IgD-negative memory B cell (primary cell): ENCODE data around the gene GUK1. TPM values are rescaled to one million over a fixed set of nuclear protein-coding genes. Genes with fewer than 3 reads are reported as not detected.
"Not testable (repeated sequence)": the region's sequence is repeated elsewhere in the genome, so short reads cannot be mapped to it uniquely, and the experiment has no call there.

Experiments used
- H3K27ac Mint-ChIP-seq, 3 donors: one replicate each; pipeline ENCODE4 v1.8.0; 2020 to 2022; ENCODE audit warnings: mild to moderate bottlenecking in 3 of 3, mixed read lengths in 3 of 3, moderate library complexity in 1 of 3
- H3K27me3 Mint-ChIP-seq: one replicate; pipeline ENCODE4 v1.8.0; 2021; ENCODE audit warnings: mixed read lengths
- H3K36me3 Mint-ChIP-seq: one replicate; pipeline ENCODE4 v1.8.0; 2020; ENCODE audit warnings: mild to moderate bottlenecking, mixed read lengths
- H3K4me1 Mint-ChIP-seq, 3 donors: one replicate each; pipeline ENCODE4 v1.8.0; 2020 to 2022; ENCODE audit warnings: mixed read lengths in 3 of 3, mild to moderate bottlenecking in 1 of 3
- H3K4me3 Mint-ChIP-seq, 4 donors: one replicate each; pipeline ENCODE4 v1.8.0; 2020 to 2022; ENCODE audit warnings: mild to moderate bottlenecking in 4 of 4, mixed read lengths in 4 of 4, moderate library complexity in 3 of 4
- H3K9me3 Mint-ChIP-seq, 3 donors: one replicate each; pipeline ENCODE4 v1.8.0; 2020 to 2021; ENCODE audit warnings: mixed read lengths in 3 of 3, mild to moderate bottlenecking in 1 of 3
- polyA plus RNA-seq: library from polyadenylated mRNA; unstranded; fragments of 300-500 nt; fragmentation: Illumina TruSeq; gene quantifications from one replicate; pipeline ENCODE4 v1.2.3, GENCODE V29; 2021

Gene GUK1
- polyA plus RNA-seq, 1 donor from 2014 or later = 250 TPM

GRCh38 chr1:228165372-228166169, 25.5 kb downstream of the GUK1 start, which contains the start of gene IBA57:
Gene IBA57 (plus strand): TSS chr1:228165804. CDS start chr1:228165817, 13 bp downstream.
- Mint-ChIP-seq H3K4me3 (peak within 1 kb of the TSS; percentile 87 to 98 (median 92)), H3K9me3 (no peaks in the 10 kb centered on the region), H3K27ac (peak within 1 kb of the TSS; percentile 95 to 98 (median 97)), H3K27me3 (peaks cover 2% of the 10 kb centered on the region), H3K36me3 (peaks cover 2% of the 10 kb centered on the region), H3K4me1 (peaks cover 12 to 24% (median 17%) of the 10 kb centered on the region in 3 donors)

- peaks cover 12 to 24% (median 17%) of the 10 kb centered on the region in 3 donors for H3K4me1 Mint-ChIP-seq
- H3K27ac Mint-ChIP-seq = peak overlapping the region; percentile 95 to 98 (median 97)
Observed at GRCh38 chr1:228166170-228166936, 26.3 kb downstream of the GUK1 start.

GRCh38 chr1:228168563-228169270, 28.6 kb downstream of the GUK1 start:
- no peaks in the 10 kb centered on the region for H3K27me3 Mint-ChIP-seq
- peak overlapping the region in 1 of 3 donors; percentile 95 for H3K27ac Mint-ChIP-seq
- H3K9me3 Mint-ChIP-seq = no peaks in the 10 kb centered on the region
- H3K4me3 Mint-ChIP-seq = peak overlapping the region in 1 of 4 donors; percentile 49
- peaks cover 12 to 34% (median 17%) of the 10 kb centered on the region in 3 donors for H3K4me1 Mint-ChIP-seq
- H3K36me3 Mint-ChIP-seq = peaks cover 2% of the 10 kb centered on the region

More at GRCh38 chr1:228166170-228166936, 26.3 kb downstream of the GUK1 start:
- Mint-ChIP-seq H3K36me3 (peaks cover 2% of the 10 kb centered on the region), H3K9me3 (no peaks in the 10 kb centered on the region), H3K4me3 (peak overlapping the region; percentile 84 to 96 (median 92)), H3K27me3 (no peaks in the 10 kb centered on the region)

DNA sequence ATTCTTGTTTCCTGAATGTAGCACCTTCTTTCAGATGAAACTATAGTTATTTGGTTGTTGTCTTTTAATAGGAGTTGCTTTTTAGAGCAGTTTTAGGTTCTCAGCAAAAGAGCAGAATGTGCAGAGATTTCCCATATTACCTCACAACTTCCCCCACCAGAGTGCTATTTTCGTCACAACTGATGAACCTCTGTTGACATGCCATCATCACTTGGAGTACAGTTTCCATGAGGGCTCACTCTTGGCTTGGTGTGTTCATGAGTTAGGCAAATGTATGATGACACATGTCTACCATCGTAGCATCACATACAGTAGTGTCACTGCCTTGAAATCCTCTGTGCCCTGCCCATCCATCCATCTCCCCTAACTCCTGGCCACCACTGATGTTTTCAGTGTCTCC, 29.3 kb downstream of the GUK1 start:
- Mint-ChIP-seq H3K9me3 (no peaks in the 10 kb centered on the region), H3K27ac (peak overlapping the region in 1 of 3 donors; percentile 95), H3K4me1 (peaks cover 11 to 34% (median 17%) of the 10 kb centered on the region in 3 donors), H3K36me3 (peaks cover 2% of the 10 kb centered on the region), H3K4me3 (peak overlapping the region in 1 of 4 donors; percentile 49), H3K27me3 (no peaks in the 10 kb centered on the region)

- no peak overlapping the region for H3K27ac Mint-ChIP-seq
- H3K4me1 Mint-ChIP-seq = peaks cover 6 to 30% (median 13%) of the 10 kb centered on the region in 3 donors
- no peaks in the 10 kb centered on the region for H3K27me3 Mint-ChIP-seq
- H3K9me3 Mint-ChIP-seq = no peaks in the 10 kb centered on the region
- H3K36me3 Mint-ChIP-seq = peaks cover 2% of the 10 kb centered on the region
- peak overlapping the region in 1 of 4 donors; percentile 18 for H3K4me3 Mint-ChIP-seq
Observed at GRCh38 chr1:228170666-228171065, 30.6 kb downstream of the GUK1 start.

- no peaks in the 10 kb centered on the region for H3K9me3 Mint-ChIP-seq
- H3K27me3 Mint-ChIP-seq = no peaks in the 10 kb centered on the region
- H3K4me1 Mint-ChIP-seq = peaks cover 6 to 30% (median 13%) of the 10 kb centered on the region in 3 donors
- H3K27ac Mint-ChIP-seq = no peak overlapping the region
- H3K4me3 Mint-ChIP-seq = no peak overlapping the region
- H3K36me3 Mint-ChIP-seq = peaks cover 2% of the 10 kb centered on the region
Observed at GRCh38 chr1:228171221-228171891, 31.3 kb downstream of the GUK1 start.

DNA sequence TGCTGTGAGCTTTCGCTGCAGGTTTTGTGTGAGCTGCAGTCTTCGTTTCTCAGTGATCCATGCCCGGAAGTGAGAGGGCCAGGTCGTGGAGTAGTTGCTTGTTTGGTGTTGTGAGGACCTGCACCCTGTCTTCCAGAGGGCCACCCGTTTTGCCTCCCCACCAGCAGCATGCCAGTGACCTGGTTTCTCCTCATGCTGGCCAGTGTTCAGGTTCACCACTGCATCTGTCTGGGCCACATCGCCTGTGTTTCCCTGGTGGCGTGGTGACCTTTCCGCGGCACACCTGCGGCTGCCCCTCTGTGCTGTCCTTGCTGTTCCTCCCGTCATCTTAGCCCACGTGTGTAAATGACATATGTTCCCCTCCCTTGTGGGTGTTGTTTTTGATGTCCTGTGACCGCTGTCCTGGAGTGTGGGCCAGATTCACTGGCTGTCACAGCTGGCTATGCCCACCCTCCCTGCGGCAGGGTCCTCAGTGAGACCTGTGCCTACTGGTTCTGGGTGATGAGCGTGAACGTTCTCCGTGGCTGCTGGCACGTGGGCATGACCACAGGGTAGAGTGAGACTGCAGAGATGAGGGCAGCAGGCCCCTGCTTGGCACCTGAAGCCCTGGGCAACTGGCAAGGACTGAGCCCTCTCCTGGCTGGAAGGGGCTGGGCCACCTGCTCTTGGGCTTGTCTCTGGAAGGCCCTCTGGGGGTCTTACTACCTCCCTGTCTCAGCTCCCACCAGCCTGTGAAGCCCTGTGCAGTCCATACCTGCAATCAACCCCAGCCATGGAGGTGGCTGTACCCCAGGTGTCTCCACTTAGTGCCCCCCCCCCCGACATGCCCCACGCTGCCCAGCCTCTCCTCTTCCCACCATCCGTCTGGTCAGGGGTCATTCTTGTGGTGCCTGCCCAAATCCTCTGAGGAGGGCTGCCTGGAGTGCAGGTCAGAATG, 32.8 kb downstream of the GUK1 start:
- Mint-ChIP-seq H3K4me3 (no peak overlapping the region), H3K36me3 (peaks cover 2% of the 10 kb centered on the region), H3K27me3 (no peaks in the 10 kb centered on the region)

DNA sequence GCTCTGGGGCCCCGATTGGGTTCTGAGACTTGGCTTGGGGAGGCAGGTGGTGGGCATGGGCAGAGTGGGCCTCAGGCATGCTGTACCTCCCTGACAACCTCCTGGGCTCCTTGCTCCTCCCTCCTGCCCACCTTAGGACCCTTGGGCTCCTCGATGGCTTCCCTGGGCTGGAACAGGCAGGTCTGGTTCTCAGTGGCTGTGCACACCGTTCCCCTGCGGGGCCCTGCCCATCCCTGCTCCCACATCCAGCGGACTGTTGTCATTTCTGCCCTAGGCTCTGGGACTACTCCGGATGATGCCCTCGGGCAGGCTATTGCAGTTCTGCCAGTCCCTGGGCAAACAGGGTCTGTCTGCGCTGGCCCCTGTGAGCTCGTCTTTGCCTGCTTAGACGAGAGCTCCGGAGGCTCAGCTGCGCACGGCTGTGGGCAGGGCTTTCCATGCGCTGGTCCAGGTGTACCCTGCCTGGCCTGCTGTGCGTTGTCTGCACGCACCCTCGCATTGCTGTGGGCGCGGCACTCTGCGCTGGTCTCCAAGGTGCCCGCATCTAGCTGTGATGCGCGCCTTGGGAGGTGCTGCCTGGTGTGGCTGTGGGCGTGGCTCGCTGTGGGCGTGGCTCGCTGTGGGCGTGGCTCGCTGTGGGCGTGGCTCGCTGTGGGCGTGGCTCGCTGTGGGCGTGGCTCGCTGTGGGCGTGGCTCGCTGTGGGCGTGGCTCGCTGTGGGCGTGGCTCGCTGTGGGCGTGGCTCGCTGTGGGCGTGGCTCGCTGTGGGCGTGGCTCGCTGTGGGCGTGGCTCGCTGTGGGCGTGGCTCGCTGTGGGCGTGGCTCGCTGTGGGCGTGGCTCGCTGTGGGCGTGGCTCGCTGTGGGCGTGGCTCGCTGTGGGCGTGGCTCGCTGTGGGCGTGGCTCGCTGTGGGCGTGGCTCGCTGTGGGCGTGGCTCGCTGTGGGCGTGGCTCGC, 33.7 kb downstream of the GUK1 start:
- H3K4me1 Mint-ChIP-seq = peaks cover 0 to 15% (median 0%) of the 10 kb centered on the region in 3 donors
- not testable (repeated sequence) for H3K27ac Mint-ChIP-seq, H3K4me3 Mint-ChIP-seq, H3K27me3 Mint-ChIP-seq, H3K36me3 Mint-ChIP-seq, H3K9me3 Mint-ChIP-seq

More for the DNA sequence above, 32.8 kb downstream of the GUK1 start:
- no peaks in the 10 kb centered on the region for H3K9me3 Mint-ChIP-seq
- peak overlapping the region; percentile 25 to 89 (median 53) for H3K27ac Mint-ChIP-seq
- H3K4me1 Mint-ChIP-seq = peaks cover 0 to 20% (median 6%) of the 10 kb centered on the region in 3 donors

DNA sequence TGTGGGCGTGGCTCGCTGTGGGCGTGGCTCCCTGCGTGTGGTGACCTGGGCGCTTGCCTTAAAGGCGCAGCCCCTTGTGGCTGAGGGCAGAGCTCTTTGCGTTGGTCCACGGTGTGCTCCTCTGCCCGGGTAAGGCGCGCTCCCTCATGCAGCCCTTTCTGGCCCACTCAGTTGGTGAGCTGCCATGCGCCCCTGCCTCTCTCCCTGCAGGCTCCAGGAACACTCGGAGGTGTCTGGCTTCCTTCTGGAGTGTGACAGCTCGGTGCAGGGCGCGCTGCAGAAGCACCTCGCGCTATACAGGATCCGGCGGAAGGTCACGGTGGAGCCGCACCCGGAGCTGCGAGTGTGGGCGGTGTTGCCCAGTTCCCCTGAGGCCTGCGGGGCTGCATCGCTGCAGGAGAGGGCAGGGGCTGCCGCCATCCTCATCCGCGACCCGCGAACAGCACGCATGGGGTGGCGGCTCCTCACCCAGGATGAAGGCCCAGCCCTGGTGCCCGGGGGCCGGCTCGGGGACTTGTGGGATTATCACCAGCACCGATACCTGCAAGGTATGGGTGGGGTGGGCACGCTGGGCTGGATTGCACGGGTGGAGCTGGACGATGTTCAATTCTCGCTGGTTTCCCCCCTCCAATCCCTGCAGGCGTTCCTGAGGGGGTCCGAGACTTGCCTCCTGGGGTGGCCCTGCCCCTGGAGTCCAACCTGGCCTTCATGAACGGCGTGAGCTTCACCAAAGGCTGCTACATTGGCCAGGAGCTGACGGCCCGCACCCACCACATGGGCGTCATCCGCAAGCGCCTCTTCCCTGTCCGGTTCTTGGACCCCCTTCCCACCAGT, 34.6 kb downstream of the GUK1 start:
- peaks cover 0 to 12% (median 4%) of the 10 kb centered on the region in 3 donors for H3K4me1 Mint-ChIP-seq
- H3K36me3 Mint-ChIP-seq = no peaks in the 10 kb centered on the region
- no peaks in the 10 kb centered on the region for H3K9me3 Mint-ChIP-seq
- H3K4me3 Mint-ChIP-seq = no peak overlapping the region
- no peaks in the 10 kb centered on the region for H3K27me3 Mint-ChIP-seq
- H3K27ac Mint-ChIP-seq = no peak overlapping the region

DNA sequence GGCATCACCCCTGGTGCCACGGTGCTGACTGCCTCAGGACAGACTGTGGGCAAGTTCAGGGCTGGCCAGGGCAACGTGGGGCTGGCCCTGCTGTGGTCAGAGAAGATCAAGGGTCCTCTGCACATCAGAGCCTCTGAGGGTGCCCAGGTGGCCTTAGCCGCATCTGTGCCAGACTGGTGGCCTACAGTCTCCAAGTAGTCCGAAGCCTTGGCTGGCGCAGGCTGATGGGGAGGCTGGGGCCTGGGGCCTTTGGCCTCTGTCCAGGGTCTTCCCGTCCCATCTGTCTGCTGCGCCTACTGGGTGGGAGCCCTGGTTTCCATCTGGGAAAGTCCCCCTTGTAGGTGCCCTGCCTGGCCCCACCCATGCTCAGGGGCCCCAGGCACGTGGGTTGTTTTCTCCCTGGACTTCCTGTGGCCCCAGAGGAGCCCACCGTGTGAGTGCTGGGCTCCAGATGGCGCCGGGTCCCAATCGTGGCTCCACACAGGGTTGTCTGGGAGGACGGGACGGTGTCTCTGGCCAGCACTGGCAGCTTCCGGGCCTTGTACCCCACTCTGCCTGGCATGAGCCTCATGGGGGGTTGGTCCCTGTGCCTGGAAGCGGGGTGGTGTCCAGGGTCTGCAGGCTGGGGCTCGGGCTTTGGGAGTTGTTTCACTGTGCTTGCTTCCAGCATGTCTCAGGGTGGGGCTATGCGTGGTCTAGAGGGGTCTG, 35.4 kb downstream of the GUK1 start:
- Mint-ChIP-seq H3K36me3 (no peaks in the 10 kb centered on the region), H3K9me3 (no peaks in the 10 kb centered on the region), H3K4me3 (peak overlapping the region in 1 of 4 donors; percentile 23), H3K27ac (peak overlapping the region in 1 of 3 donors; percentile 73), H3K27me3 (no peaks in the 10 kb centered on the region), H3K4me1 (peaks cover 0 to 11% (median 5%) of the 10 kb centered on the region in 3 donors)

GRCh38 chr1:228176024-228176395, 35.9 kb downstream of the GUK1 start:
- Mint-ChIP-seq H3K4me1 (peaks cover 0 to 10% (median 5%) of the 10 kb centered on the region in 3 donors), H3K27me3 (no peaks in the 10 kb centered on the region), H3K36me3 (no peaks in the 10 kb centered on the region), H3K9me3 (no peaks in the 10 kb centered on the region), H3K4me3 (no peak overlapping the region), H3K27ac (peak overlapping the region in 1 of 3 donors; percentile 73)
